GM23338 (cell line): Measurements from ENCODE around the gene ACVR2A. TPM values are rescaled to one million over a fixed set of nuclear protein-coding genes. Genes with fewer than 3 reads are reported as not detected.

ENCODE experiments used
- ATAC-seq: fragments of 200-7000 bp; cut with Tn5 transposase; 3 replicates; pipeline ENCODE4 v1.9.1; 2020
- DNase-seq: peaks from one replicate; pipeline ENCODE4 v3.0.0-alpha.2; 2015; ENCODE audit warnings: low spot score
- H2AFZ ChIP-seq: fragments of 200-600 bp; sonication (generic); 2 replicates; pipeline ENCODE4 v1.8.0; 2016; ENCODE audit warnings: antibody characterized with exemption, mild to moderate bottlenecking, moderate library complexity
- H3F3A ChIP-seq: fragments of 200-600 bp; sonication (generic); replicated peaks from 2 replicates; pipeline ENCODE4 v1.8.0; 2017; ENCODE audit warnings: antibody characterized with exemption, mixed run types, low read depth
- H3K27ac ChIP-seq: fragments of 200-600 bp; sonication (generic); 2 replicates; pipeline ENCODE4 v1.6.1; 2016; ENCODE audit warnings: low read depth
- H3K27me3 ChIP-seq: fragments of 200-600 bp; sonication (generic); 2 replicates; pipeline ENCODE4 v1.8.0; 2016; ENCODE audit warnings: mild to moderate bottlenecking, mixed run types, moderate library complexity; ENCODE audit not compliant: insufficient read depth
- H3K36me3 ChIP-seq: fragments of 200-600 bp; sonication (generic); 2 replicates; pipeline ENCODE4 v1.8.0; 2016; ENCODE audit warnings: mild to moderate bottlenecking; ENCODE audit not compliant: insufficient read depth
- H3K4me1 ChIP-seq: fragments of 200-600 bp; sonication (generic); 2 replicates; pipeline ENCODE4 v1.8.0; 2016; ENCODE audit warnings: mild to moderate bottlenecking, moderate library complexity; ENCODE audit not compliant: insufficient read depth
- H3K4me2 ChIP-seq: fragments of 200-600 bp; sonication (generic); 2 replicates; pipeline ENCODE4 v1.7.1; 2017; ENCODE audit warnings: mixed run types
- H3K4me3 ChIP-seq: fragments of 200-600 bp; sonication (generic); 2 replicates; pipeline ENCODE4 v1.6.1; 2016; ENCODE audit warnings: mixed run types
- H3K79me2 ChIP-seq: fragments of 200-600 bp; sonication (generic); replicated peaks from 2 replicates; pipeline ENCODE4 v1.8.0; 2017; ENCODE audit warnings: mild to moderate bottlenecking; ENCODE audit not compliant: insufficient read depth
- H3K9me2 ChIP-seq: fragments of 200-600 bp; sonication (generic); 2 replicates; pipeline ENCODE4 v1.8.0; 2017; ENCODE audit not compliant: insufficient read depth
- H4K20me1 ChIP-seq: fragments of 200-600 bp; sonication (generic); replicated peaks from 2 replicates; pipeline ENCODE4 v1.8.0; 2017; ENCODE audit warnings: mild to moderate bottlenecking; ENCODE audit not compliant: insufficient read depth
- H3K27ac Mint-ChIP-seq: 2 replicates; pipeline ENCODE4 v1.8.0; 2020; ENCODE audit warnings: inconsistent platforms, mild to moderate bottlenecking, moderate library complexity, mixed read lengths
- H3K27me3 Mint-ChIP-seq: 3 replicates; pipeline ENCODE4 v1.8.0; 2022; ENCODE audit warnings: low read depth, mild to moderate bottlenecking, moderate library complexity, mixed read lengths, inconsistent platforms; ENCODE audit not compliant: insufficient read depth, poor library complexity
- H3K36me3 Mint-ChIP-seq: 3 replicates; pipeline ENCODE4 v1.8.0; 2021; ENCODE audit warnings: low read depth, mild to moderate bottlenecking, inconsistent platforms, moderate library complexity, mixed read lengths
- H3K4me1 Mint-ChIP-seq: 3 replicates; pipeline ENCODE4 v1.8.0; 2020; ENCODE audit warnings: mild to moderate bottlenecking, inconsistent platforms, mixed read lengths
- H3K4me3 Mint-ChIP-seq: 3 replicates; pipeline ENCODE4 v1.8.0; 2021; ENCODE audit warnings: moderate library complexity, mild to moderate bottlenecking, inconsistent platforms, mixed read lengths
- H3K9me3 Mint-ChIP-seq: 3 replicates; pipeline ENCODE4 v1.8.0; 2020; ENCODE audit warnings: moderate library complexity, mild to moderate bottlenecking, inconsistent platforms, mixed read lengths
- CREB1 ChIP-seq: fragments of 250-450 bp; sonication (Bioruptor Pico); IDR thresholded peaks from 2 replicates; pipeline ENCODE4 v1.5.0; 2020; ENCODE audit warnings: low read depth, mild to moderate bottlenecking, moderate library complexity
- ETS1 ChIP-seq: IDR thresholded peaks from 2 replicates; pipeline ENCODE4 v1.6.1; 2016; ENCODE audit warnings: antibody characterized with exemption
- EZH2 ChIP-seq: fragments of 200-600 bp; sonication (generic); IDR thresholded peaks from one replicate; pipeline ENCODE4 v1.8.0; 2017; ENCODE audit warnings: antibody characterized with exemption, mild to moderate bottlenecking, low read depth; ENCODE audit not compliant: unreplicated experiment
- EZH2phosphoT487 ChIP-seq: fragments of 200-600 bp; sonication (generic); IDR thresholded peaks from one replicate; pipeline ENCODE4 v1.8.1; 2018; ENCODE audit warnings: antibody characterized with exemption; ENCODE audit not compliant: unreplicated experiment
- JUNB ChIP-seq: IDR thresholded peaks from one replicate; pipeline ENCODE4 v1.6.1; 2016; ENCODE audit warnings: antibody characterized with exemption; ENCODE audit not compliant: unreplicated experiment
- NANOG ChIP-seq: IDR thresholded peaks from 2 replicates; pipeline ENCODE4 v1.6.1; 2016; ENCODE audit warnings: antibody characterized with exemption, borderline replicate concordance
- POLR2AphosphoS5 ChIP-seq: IDR thresholded peaks from 2 replicates; pipeline ENCODE4 v1.6.1; 2016; ENCODE audit warnings: antibody characterized with exemption, low read depth
- ZNF331 ChIP-seq: fragments of 250-450 bp; sonication (Bioruptor Pico); IDR thresholded peaks from 2 replicates; pipeline ENCODE4 v1.5.0; 2020; ENCODE audit warnings: low read depth, mild to moderate bottlenecking, moderate library complexity
- polyA plus RNA-seq: library from polyadenylated mRNA; unstranded; fragments of >200 nt; fragmentation: Nextera tagmentation; extraction: Ambion mirVana; gene quantifications from 2 replicates; pipeline ENCODE4 v1.2.1, GENCODE V29; 2016
- total RNA-seq: library from RNA; depleted of rRNA; stranded (reverse); fragments of >200 nt; shearing (Covaris generic); gene quantifications from 2 replicates; pipeline ENCODE4 v1.2.3, GENCODE V29; 2014
- TF ChIP-seq, protein P1 (sequence below): IDR thresholded peaks from one replicate; pipeline ENCODE4 v1.6.1; 2018; ENCODE audit warnings: antibody characterized with exemption; ENCODE audit not compliant: unreplicated experiment
- TF ChIP-seq, protein P2 (sequence below), 2 experiments: fragments of 200-600 bp in 1 of 2; sonication (generic) in 1 of 2; conservative IDR thresholded peaks; 2 replicates each; pipeline versions ENCODE4 v1.5.1 to v1.6.1; 2016 to 2017; ENCODE audit warnings: antibody characterized with exemption in 2 of 2, low read depth in 2 of 2, mild to moderate bottlenecking in 2 of 2, moderate library complexity in 1 of 2

ACVR2A gene
- total and polyA plus RNA-seq, 2 experiments from 2014 or later, result 11.8 to 15.6 TPM

DNA sequence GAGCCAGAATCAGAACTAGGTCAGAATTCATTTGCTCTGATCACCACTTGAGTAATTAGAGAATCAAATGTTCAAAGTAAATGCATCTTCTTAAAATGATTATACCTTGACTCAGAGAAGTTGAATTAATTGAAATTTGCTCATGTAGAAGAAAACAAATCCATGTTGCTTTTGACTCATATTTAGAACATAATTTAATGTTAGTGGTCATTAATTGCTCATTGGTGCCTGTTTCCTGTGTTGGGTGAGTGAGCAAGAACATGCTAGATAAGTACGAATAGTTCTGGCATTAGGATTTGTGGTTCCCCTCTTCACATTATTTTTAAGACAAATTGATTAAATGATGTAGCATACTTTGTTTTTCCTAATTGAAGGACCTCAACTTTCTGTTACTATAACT lies 19.0 kb downstream of the ACVR2A start (continued):
- TF ChIP-seq, protein P1, sequence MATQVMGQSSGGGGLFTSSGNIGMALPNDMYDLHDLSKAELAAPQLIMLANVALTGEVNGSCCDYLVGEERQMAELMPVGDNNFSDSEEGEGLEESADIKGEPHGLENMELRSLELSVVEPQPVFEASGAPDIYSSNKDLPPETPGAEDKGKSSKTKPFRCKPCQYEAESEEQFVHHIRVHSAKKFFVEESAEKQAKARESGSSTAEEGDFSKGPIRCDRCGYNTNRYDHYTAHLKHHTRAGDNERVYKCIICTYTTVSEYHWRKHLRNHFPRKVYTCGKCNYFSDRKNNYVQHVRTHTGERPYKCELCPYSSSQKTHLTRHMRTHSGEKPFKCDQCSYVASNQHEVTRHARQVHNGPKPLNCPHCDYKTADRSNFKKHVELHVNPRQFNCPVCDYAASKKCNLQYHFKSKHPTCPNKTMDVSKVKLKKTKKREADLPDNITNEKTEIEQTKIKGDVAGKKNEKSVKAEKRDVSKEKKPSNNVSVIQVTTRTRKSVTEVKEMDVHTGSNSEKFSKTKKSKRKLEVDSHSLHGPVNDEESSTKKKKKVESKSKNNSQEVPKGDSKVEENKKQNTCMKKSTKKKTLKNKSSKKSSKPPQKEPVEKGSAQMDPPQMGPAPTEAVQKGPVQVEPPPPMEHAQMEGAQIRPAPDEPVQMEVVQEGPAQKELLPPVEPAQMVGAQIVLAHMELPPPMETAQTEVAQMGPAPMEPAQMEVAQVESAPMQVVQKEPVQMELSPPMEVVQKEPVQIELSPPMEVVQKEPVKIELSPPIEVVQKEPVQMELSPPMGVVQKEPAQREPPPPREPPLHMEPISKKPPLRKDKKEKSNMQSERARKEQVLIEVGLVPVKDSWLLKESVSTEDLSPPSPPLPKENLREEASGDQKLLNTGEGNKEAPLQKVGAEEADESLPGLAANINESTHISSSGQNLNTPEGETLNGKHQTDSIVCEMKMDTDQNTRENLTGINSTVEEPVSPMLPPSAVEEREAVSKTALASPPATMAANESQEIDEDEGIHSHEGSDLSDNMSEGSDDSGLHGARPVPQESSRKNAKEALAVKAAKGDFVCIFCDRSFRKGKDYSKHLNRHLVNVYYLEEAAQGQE, result no peak
- TF ChIP-seq EZH2 (no peak), JUNB (no peak), CREB1 (CRISPR knock-in tag) (no peak)
- TF ChIP-seq, protein P2, sequence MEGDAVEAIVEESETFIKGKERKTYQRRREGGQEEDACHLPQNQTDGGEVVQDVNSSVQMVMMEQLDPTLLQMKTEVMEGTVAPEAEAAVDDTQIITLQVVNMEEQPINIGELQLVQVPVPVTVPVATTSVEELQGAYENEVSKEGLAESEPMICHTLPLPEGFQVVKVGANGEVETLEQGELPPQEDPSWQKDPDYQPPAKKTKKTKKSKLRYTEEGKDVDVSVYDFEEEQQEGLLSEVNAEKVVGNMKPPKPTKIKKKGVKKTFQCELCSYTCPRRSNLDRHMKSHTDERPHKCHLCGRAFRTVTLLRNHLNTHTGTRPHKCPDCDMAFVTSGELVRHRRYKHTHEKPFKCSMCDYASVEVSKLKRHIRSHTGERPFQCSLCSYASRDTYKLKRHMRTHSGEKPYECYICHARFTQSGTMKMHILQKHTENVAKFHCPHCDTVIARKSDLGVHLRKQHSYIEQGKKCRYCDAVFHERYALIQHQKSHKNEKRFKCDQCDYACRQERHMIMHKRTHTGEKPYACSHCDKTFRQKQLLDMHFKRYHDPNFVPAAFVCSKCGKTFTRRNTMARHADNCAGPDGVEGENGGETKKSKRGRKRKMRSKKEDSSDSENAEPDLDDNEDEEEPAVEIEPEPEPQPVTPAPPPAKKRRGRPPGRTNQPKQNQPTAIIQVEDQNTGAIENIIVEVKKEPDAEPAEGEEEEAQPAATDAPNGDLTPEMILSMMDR (conservative IDR thresholded peaks at IDR 0.05; ENCODE audit: low read depth in 2 of 2), result no peak

- no peak for ATAC-seq
- no peaks in the 10 kb centered on the region for H3K27me3 Mint-ChIP-seq
- 0 out of 2 replicates have a peak, but pooled peaks cover 5% of the 10 kb centered on the region for H3K9me2 ChIP-seq
- TF ChIP-seq, protein P1, result no peak
- TF ChIP-seq ZNF331, result no peak
- TF ChIP-seq EZH2, result no peak
- no peak for TF ChIP-seq ETS1
- TF ChIP-seq NANOG, result no peak
- no peak for TF ChIP-seq JUNB
- TF ChIP-seq EZH2phosphoT487, result no peak
- TF ChIP-seq POLR2AphosphoS5, result no peak
- TF ChIP-seq, protein P2 (conservative IDR thresholded peaks at IDR 0.05; ENCODE audit: low read depth in 2 of 2), result no peak
Observed at GRCh38 chr2:147865560-147865959, 20.7 kb downstream of the ACVR2A start.

More at GRCh38 chr2:147865560-147865959, 20.7 kb downstream of the ACVR2A start:
- Mint-ChIP-seq H3K4me1 (peaks cover 39% of the 10 kb centered on the region), H3K27ac (no peak overlapping the region), H3K4me3 (no peak overlapping the region), H3K9me3 (no peaks in the 10 kb centered on the region), H3K36me3 (no peaks in the 10 kb centered on the region)
- DNase-seq, result no peak
- Histone ChIP-seq H3K4me1 (peaks cover 45% of the 10 kb centered on the region), H3K27ac (no peak overlapping the region), H3K79me2 (peaks cover 99% of the 10 kb centered on the region), H3K4me2 (peak overlapping the region; percentile 25; the same call in 1 of the 2 replicates), H3K36me3 (no peaks in the 10 kb centered on the region), H3K27me3 (no peaks in the 10 kb centered on the region), H3F3A (no peaks in the 10 kb centered on the region), H4K20me1 (peaks cover 16% of the 10 kb centered on the region; the same call in 1 of the 2 replicates), H2AFZ (no peak overlapping the region), H3K4me3 (no peak overlapping the region)
